ENCODE measurements around the gene AP2B1.

DNA sequence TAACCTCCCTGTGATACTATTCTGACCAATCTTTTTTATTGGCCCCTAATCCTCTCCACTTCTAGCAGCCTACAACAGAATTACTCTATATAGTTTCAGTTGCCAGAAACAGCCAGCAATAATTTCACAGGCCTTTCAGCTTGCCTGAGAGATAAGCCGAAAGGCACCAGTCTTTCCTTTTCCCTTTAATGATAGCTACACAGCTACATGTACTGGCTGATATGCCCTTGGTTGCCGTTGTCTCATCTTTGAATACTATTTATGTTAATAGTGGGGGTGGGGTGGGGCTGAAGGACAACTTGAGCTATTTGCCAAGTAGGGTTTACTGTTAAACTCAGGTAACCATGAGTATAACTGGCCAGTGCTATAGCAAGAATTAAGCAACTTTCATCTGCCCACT lies 108.5 kb downstream of the AP2B1 start:
- TF ChIP-seq, protein P1, sequence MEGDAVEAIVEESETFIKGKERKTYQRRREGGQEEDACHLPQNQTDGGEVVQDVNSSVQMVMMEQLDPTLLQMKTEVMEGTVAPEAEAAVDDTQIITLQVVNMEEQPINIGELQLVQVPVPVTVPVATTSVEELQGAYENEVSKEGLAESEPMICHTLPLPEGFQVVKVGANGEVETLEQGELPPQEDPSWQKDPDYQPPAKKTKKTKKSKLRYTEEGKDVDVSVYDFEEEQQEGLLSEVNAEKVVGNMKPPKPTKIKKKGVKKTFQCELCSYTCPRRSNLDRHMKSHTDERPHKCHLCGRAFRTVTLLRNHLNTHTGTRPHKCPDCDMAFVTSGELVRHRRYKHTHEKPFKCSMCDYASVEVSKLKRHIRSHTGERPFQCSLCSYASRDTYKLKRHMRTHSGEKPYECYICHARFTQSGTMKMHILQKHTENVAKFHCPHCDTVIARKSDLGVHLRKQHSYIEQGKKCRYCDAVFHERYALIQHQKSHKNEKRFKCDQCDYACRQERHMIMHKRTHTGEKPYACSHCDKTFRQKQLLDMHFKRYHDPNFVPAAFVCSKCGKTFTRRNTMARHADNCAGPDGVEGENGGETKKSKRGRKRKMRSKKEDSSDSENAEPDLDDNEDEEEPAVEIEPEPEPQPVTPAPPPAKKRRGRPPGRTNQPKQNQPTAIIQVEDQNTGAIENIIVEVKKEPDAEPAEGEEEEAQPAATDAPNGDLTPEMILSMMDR (IDR thresholded peaks at IDR 0.05) = no peak
- TF ChIP-seq POLR2AphosphoS5 (IDR thresholded peaks at IDR 0.05) (no peak), POLR2A (IDR thresholded peaks at IDR 0.05) (no peak)

Measured in stomach (tissue), 4 donors.